Measurements from ENCODE around the gene ERICH2.

ERICH2 gene

DNA sequence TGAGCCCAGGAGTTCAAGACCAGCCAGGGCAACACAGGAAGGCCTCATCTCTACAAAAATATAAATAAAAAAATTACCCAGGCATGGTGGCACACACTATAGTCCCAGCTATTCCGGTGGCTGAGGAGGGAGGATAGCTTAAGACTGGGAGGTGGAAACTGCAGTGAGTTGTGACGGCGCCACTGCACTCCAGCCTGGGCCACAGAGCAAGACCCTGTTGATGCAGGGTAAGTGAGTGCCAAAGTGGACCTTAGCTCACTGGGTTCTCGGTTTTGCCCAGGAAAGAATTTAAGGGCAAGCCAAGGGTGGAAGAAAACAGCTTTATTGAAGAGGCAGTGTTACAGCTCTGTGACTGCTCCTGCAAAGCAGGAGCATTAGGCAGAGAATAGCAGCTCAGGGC is 6.9 kb upstream of the ERICH2 start:
- TF ChIP-seq, protein P1, sequence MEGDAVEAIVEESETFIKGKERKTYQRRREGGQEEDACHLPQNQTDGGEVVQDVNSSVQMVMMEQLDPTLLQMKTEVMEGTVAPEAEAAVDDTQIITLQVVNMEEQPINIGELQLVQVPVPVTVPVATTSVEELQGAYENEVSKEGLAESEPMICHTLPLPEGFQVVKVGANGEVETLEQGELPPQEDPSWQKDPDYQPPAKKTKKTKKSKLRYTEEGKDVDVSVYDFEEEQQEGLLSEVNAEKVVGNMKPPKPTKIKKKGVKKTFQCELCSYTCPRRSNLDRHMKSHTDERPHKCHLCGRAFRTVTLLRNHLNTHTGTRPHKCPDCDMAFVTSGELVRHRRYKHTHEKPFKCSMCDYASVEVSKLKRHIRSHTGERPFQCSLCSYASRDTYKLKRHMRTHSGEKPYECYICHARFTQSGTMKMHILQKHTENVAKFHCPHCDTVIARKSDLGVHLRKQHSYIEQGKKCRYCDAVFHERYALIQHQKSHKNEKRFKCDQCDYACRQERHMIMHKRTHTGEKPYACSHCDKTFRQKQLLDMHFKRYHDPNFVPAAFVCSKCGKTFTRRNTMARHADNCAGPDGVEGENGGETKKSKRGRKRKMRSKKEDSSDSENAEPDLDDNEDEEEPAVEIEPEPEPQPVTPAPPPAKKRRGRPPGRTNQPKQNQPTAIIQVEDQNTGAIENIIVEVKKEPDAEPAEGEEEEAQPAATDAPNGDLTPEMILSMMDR (IDR thresholded peaks at IDR 0.05) = no peak
- no peak overlapping the region for H3K27ac ChIP-seq
- no peak for DNase-seq (ENCODE audit: low spot score)
- no peak overlapping the region for H3K4me3 ChIP-seq

DNA sequence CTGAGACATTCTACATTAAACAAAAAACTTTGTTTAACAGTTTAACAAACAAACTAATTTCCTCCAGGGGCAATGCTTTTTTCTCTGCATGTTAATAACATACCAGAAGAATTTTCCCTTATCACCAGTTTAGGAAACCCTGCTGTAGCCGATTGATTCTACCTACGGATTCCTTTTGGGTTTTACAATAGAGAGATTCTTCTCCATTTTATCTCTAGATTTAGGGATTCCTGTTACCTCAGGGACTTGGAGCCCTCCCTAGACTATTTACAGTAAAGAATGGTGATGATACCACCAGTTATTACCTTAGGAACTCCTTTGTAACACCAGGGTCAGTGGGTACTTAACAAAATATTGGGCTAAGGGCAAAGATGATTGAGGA is 5.3 kb upstream of the ERICH2 start:
- DNase-seq (ENCODE audit: low spot score) = no peak
- H3K27ac ChIP-seq = no peak overlapping the region
- H3K4me3 ChIP-seq = no peak overlapping the region
- TF ChIP-seq, protein P1 (IDR thresholded peaks at IDR 0.05) = no peak

DNA sequence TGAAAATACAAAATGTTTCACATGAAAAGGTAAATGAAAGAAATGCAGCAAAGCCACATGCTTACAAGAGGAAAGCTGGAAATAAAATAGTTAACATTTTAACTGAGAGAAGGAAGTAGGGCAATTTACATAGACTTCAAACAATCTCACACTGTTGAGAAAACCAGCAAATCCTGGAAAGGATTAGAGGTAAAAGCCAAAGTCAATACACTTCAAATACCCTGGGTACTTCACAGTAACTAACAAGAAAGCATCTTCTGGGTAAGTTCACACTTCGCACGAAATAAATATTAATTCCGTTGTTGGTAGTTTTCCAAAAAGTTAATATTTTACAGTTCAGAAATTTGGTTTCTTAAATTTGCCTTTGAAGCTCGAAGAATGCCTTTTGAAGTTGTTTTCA is 3.5 kb upstream of the ERICH2 start:
- no peak overlapping the region for H3K27ac ChIP-seq
- TF ChIP-seq, protein P1 (IDR thresholded peaks at IDR 0.05) = no peak
- DNase-seq (ENCODE audit: low spot score) = no peak
- H3K4me3 ChIP-seq = no peak overlapping the region

DNA sequence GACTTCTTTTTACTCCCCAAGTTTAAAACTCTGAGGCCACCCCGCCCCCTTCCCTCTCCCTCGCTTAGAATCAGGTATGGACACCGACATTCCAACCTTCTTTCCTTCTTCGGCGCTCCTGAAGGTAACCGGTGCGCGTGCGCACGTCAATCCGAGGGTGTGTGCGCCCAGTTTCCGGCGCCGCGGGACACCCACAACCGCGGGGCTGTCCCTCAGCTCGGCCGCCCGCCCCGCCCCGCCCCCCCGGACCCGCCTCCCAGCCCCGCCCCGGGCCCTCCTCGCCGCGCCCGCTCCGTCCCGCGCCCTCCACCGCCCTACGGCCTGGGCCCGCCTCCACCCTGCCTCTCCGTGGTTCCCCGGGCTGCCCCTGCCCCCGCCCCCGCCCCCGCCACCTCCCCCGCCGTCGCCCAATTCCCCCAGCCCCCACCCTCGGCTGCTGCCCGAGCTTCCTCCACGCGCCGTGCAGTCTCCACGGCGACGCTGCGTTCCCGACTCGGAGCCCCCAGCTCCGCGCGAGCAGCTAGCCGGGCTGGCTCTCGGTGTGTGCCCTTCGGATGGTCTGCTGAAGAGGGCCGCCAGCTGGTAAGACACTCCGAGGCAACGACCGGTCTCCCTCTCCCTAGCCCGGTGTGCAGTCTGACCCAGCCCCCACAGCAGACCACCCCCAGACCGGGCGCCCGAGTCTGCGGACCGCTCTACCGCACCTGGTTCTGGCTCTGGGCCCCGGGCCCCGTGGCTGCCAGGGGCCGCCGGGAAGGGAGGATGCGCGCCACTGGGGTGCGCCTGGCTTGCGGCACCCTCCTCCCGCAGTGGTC is 635 bp downstream of the ERICH2 start:
- peak overlapping the region; percentile 72 to 77 for H3K27ac ChIP-seq
- peak; percentile 82 for DNase-seq (ENCODE audit: low spot score)
- TF ChIP-seq, protein P1 (IDR thresholded peaks at IDR 0.05) = no peak
- peak overlapping the region; percentile 83 for H3K4me3 ChIP-seq

DNA sequence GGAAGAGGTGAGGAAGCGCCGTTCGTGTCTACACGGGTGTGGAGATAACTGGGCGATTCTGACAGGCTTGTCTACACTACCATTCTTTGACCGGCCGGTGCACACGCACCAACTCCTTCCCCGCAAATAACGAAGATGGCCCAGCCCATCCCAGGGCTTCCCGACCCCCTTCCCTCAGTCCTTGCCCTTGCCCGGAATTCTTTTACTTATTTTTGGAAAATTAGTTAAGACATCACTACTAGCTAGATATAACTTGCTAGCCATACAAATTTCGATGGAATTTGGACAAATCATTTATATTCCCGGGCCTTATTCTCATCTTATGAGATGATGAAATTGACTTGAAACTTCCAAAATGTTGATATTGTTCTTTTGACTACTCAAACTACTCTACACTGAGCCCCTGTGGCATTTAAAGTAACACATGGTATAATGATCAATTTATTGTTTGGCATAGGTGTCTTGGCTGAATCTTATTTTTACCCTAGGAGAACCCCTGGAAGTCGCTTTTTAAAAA is 1.3 kb downstream of the ERICH2 start:
- DNase-seq (ENCODE audit: low spot score) = no peak

DNA sequence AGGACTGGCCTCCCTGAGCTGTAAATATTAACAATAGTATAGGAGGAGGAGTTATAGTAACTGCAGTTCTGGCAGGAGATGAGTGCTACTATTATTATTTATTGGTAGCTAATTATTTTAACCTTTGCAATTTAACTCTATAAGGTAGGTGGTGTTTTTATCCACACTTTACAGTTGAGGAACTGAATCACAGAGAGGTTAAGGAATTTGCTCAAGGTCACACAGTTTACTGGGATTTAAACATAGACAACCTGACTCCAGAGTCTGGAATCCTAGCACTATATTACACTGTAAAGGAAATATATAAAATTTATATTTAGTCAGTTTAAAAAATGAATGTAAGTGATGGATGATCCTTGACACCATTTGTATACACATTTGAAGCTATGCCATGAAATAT is 2.1 kb downstream of the ERICH2 start:
- TF ChIP-seq, protein P1 (IDR thresholded peaks at IDR 0.05) = no peak
- Histone ChIP-seq H3K4me3 (no peak overlapping the region), H3K27ac (no peak overlapping the region)
- no peak for DNase-seq (ENCODE audit: low spot score)

More for the DNA sequence above, 1.3 kb downstream of the ERICH2 start:
- Histone ChIP-seq H3K4me3 (peak overlapping the region; percentile 83), H3K27ac (peak overlapping the region; percentile 72 to 77)
- TF ChIP-seq, protein P1 (IDR thresholded peaks at IDR 0.05) = no peak

DNA sequence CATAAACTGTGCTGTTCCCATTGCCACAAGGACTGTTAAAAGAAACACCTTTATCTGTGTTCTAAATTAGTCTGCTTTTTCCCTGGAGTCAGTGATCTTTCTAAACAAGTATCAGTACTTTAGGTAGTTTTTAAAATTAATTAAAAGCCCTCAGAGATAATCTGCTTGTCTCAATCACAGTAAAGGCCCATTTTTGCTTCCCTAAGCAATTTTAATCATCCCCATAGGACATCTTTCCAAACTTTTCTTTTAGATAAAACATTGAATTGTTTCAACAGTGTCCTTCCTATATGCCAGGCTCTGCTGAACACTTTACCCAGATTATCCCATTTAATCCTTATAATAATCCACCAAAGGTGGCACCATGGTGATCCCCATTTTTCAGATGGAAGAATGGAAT is 3.9 kb downstream of the ERICH2 start:
- TF ChIP-seq, protein P1 (IDR thresholded peaks at IDR 0.05) = no peak
- Histone ChIP-seq H3K4me3 (no peak overlapping the region), H3K27ac (no peak overlapping the region)
- no peak for DNase-seq (ENCODE audit: low spot score)
